Activated CD4-positive, alpha-beta T cell treated with anti-CD3 and anti-CD28 coated beads, Interleukin-2, amount 10 ng/mL, durations not matched to agents 24 days and 14 days (primary cell): Measurements from ENCODE around the gene PAX9. TPM values are rescaled to one million over a fixed set of nuclear protein-coding genes. Genes with fewer than 3 reads are reported as not detected.
A peak's percentile ranks its signal among the peaks of the same experiment; 100 is the strongest.

Experiments used
- DNase-seq: peaks from one replicate; pipeline ENCODE4 v3.0.0; 2022
- H3K27ac Mint-ChIP-seq: one replicate; pipeline ENCODE4 v1.8.0; 2022; ENCODE audit warnings: mild to moderate bottlenecking, mixed read lengths
- H3K27me3 Mint-ChIP-seq: one replicate; pipeline ENCODE4 v1.8.0; 2022; ENCODE audit warnings: mixed read lengths
- H3K36me3 Mint-ChIP-seq: one replicate; pipeline ENCODE4 v1.8.0; 2022; ENCODE audit warnings: low read depth, mild to moderate bottlenecking, mixed read lengths
- H3K4me1 Mint-ChIP-seq: one replicate; pipeline ENCODE4 v1.8.0; 2021; ENCODE audit warnings: mixed read lengths
- H3K4me3 Mint-ChIP-seq: one replicate; pipeline ENCODE4 v1.8.0; 2022; ENCODE audit warnings: mild to moderate bottlenecking, moderate library complexity, mixed read lengths
- H3K9me3 Mint-ChIP-seq: one replicate; pipeline ENCODE4 v1.8.0; 2021; ENCODE audit warnings: mixed read lengths
- intact Hi-C: fragments of 100-400 bp; cut with micrococcal nuclease; formaldehyde crosslinking; loops from one replicate; pipeline ENCODE4 v1.15.1; 2023
- total RNA-seq: library from RNA; stranded (reverse); gene quantifications from 2 replicates; pipeline ENCODE4 v1.2.3, GENCODE V29; 2022

The PAX9 gene
- total RNA-seq, 1 donor from 2014 or later: not detected

DNA sequence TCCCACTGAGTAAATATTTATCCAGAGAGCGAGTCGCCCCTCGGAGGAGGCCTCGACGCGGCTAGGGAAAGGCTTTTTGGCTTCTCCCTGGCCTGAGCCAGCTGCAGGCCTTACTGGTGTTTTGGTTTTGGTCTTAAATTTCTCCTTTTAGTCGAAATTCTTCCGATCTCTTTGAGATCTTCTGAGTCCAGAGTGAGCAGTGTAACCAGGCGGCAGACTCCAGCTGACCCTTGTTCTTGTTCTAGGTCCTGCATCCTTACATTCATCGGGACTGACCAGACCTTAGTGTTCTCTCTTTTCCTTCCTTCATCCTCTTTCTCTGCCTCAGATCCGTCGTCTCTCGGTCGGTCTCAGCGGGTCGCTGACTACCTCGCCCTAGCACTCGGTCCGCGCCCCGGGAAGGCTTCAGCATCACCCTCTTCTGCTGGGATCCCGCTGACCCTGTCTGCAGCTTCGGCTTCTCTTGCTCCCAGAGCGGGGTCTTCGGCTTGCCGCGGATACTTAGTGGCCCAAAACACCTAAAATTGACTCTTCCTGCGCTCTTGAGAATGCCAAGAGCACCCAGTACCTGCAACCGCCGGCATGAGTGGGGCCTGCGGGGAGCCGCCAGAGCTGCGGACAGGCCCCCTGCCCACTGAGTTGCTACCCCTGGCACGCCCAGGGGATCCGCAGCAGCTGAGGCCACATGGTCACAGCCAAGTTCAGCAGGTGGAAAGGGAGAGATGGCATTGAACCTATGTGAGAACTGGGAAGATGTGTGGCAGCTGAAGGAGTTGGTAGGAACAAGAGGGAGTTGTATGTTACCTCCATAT is 2.4 kb upstream of the PAX9 start:
- peaks cover 15% of the 10 kb centered on the region for H3K4me1 Mint-ChIP-seq
- H3K9me3 Mint-ChIP-seq: peaks cover 13% of the 10 kb centered on the region
- H3K4me3 Mint-ChIP-seq: no peak overlapping the region
- intact Hi-C loops: loop anchor here (5.0 kb wide), 2 partner anchors 152 to 1553 kb away; no protein-coding TSS in a partner anchor
- no peak for DNase-seq
- peaks cover 95% of the 10 kb centered on the region for H3K27me3 Mint-ChIP-seq
- peaks cover 8% of the 10 kb centered on the region for H3K36me3 Mint-ChIP-seq
- H3K27ac Mint-ChIP-seq: peak overlapping the region; percentile 51

DNA sequence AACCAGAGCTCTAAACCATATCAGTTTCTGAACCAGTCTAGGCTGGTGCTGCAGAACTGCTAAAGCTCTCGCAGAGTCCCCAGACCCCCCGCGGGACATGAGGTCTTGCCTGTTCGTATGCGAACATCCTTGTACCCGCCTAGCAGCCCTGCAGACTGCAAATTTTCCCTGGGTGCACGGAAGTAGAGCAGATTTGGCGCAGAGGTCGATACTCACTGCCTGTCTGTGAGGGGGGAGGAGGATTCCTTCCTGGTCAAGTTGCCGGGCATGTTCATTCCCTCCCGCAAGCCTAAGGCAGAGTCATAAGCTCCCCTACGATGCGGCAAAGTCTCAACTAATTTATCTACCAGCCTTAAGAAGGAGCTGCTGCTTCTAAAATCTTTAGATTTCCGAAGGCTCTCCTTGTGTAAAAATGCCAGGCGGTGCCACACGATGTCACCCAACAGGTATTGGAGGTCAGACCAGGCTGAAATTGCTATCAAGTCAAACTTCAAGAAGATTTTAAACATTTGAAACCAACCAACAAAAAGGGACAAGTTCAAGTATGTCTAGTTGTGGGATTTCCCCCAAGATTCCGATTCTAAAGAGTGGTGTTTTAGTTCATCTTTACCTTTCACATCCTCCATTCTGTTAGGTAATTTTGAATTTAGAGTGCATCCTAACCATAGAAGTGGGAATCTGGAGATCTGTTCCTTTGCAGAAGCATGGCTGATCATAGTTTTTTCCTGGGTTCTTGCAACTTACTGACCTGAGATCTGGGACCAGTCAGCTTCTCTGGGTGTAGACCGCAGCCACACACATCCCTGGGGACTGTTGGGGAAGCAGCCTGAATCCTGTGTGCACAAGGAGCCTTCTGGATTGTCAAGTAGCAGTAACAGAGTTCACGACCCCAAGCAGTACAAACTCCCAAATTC is 1.6 kb upstream of the PAX9 start:
- Mint-ChIP-seq H3K27me3 (peaks cover 95% of the 10 kb centered on the region), H3K4me3 (no peak overlapping the region), H3K4me1 (peaks cover 16% of the 10 kb centered on the region), H3K27ac (no peak overlapping the region), H3K36me3 (peaks cover 8% of the 10 kb centered on the region), H3K9me3 (peaks cover 14% of the 10 kb centered on the region)
- no peak for DNase-seq
- intact Hi-C loops: loop anchor here (1.0 to 5.0 kb wide), 3 partner anchors 79 to 1552 kb away; no protein-coding TSS in a partner anchor

DNA sequence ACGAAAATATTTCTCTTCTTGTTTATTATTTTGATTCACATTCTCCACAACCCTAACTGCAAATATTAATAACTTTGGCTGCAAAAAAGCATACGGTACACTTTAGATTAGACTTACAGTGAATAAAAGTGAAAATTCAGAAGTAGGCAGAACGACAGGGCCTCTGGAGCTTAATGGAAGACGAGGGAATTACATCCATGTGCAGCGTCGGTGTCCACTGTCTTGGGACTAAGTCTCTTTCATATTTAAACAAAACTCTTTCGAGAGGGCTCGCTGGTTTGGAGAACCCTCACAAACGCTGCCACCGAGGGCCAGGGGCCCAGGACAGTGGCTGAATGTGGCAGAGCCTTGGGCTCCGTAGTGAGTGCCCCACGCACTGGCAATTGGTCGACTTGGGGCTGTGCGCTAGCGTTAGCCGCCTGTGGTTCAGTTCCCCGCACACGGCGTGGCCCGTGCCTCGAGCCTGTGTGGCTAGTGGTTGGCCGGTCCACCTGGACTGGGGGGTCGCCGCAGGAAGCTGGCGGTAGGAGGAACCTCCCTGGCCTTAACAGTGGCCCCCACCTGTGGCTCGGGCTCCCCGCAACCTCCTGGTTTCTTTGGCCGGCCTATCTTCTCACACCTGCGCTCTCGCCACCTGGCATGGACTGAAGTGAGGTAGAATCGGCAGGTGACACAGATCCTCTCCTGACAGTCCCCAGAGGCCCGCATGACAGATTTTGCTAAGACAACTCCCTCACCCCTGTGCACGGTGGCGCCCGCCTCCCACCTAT is 739 bp upstream of the PAX9 start:
- H3K4me1 Mint-ChIP-seq: peaks cover 13% of the 10 kb centered on the region
- peaks cover 95% of the 10 kb centered on the region for H3K27me3 Mint-ChIP-seq
- no peak overlapping the region for H3K27ac Mint-ChIP-seq
- H3K36me3 Mint-ChIP-seq: peaks cover 8% of the 10 kb centered on the region
- intact Hi-C loops: loop anchor here (1.0 kb wide), 1 partner anchor 80 kb away; no protein-coding TSS in a partner anchor
- peak; percentile 55 for DNase-seq
- H3K4me3 Mint-ChIP-seq: no peak overlapping the region
- peaks cover 10% of the 10 kb centered on the region for H3K9me3 Mint-ChIP-seq

DNA sequence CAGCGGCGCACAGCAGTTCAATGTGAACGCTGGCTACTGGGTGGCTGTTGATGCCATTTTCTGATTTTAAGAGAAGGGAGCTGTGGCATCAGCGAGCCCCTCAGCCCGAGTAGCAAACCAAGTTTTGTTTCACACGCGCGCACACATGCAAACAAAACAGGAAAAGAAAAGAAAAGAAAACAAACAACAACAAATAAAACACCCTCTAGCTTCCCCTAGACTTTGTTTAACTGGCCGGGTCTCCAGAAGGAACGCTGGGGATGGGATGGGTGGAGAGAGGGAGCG is 540 bp downstream of the PAX9 start:
- intact Hi-C loops: loop anchor here (2.0 kb wide), 1 partner anchor 931 kb away; no protein-coding TSS in a partner anchor
- Mint-ChIP-seq H3K9me3 (peaks cover 10% of the 10 kb centered on the region), H3K27ac (peak overlapping the region; percentile 65), H3K27me3 (peaks cover 86% of the 10 kb centered on the region), H3K36me3 (peaks cover 6% of the 10 kb centered on the region), H3K4me3 (peak overlapping the region; percentile 15), H3K4me1 (peaks cover 9% of the 10 kb centered on the region)
- DNase-seq: no peak

DNA sequence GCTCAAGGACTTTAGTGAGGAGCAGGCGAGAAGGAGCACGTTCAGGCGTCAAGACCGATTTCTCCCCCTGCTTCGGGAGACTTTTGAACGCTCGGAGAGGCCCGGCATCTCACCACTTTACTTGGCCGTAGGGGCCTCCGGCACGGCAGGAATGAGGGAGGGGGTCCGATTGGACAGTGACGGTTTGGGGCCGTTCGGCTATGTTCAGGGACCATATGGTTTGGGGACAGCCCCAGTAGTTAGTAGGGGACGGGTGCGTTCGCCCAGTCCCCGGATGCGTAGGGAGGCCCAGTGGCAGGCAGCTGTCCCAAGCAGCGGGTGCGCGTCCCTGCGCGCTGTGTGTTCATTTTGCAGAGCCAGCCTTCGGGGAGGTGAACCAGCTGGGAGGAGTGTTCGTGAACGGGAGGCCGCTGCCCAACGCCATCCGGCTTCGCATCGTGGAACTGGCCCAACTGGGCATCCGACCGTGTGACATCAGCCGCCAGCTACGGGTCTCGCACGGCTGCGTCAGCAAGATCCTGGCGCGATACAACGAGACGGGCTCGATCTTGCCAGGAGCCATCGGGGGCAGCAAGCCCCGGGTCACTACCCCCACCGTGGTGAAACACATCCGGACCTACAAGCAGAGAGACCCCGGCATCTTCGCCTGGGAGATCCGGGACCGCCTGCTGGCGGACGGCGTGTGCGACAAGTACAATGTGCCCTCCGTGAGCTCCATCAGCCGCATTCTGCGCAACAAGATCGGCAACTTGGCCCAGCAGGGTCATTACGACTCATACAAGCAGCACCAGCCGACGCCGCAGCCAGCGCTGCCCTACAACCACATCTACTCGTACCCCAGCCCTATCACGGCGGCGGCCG is 1.1 kb downstream of the PAX9 start:
- Mint-ChIP-seq H3K36me3 (peaks cover 6% of the 10 kb centered on the region), H3K4me3 (no peak overlapping the region), H3K4me1 (peaks cover 9% of the 10 kb centered on the region), H3K27ac (peak overlapping the region; percentile 65), H3K9me3 (peaks cover 13% of the 10 kb centered on the region), H3K27me3 (peaks cover 86% of the 10 kb centered on the region)
- intact Hi-C loops: loop anchor here (2.0 kb wide), 1 partner anchor 930 kb away; no protein-coding TSS in a partner anchor
- DNase-seq: no peak

DNA sequence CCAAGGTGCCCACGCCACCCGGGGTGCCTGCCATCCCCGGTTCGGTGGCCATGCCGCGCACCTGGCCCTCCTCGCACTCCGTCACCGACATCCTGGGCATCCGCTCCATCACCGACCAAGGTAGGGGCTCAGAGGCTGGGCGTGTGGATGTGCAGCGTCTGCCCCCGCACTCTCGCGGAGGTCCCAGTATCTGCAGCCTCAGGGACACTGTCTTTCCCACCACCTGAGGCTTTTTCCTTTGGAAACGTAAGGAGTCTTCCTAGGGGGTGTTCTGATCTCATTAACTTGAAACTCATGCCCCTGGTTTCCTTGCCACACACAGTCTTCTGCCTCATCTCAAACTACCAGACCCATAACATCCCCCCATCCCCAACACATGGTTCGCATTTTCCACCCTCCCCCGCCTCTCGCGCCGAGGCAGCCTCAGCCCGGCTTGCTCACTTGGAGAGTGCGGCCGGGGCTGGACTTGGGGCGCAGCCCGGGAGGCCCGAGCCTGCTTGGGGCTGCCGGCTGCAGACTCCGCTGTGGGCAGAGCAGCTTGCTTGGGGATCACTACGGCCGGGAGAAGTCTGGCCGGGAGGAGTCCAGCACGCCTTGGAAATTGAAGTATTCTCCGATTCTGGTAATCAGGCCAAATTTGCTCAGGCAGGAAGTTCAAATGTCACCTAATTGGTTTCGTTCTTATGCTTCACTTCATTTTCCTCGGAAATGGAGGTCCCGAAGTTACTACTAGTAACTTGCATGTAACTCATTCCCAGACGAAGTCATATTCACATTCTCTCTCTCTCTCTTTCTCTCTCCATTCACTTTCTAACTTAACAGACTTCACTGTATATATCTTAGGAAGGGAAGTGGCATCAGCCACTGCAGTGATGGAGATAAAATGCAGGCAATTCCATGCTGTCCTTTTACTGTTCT is 2.0 kb downstream of the PAX9 start:
- Mint-ChIP-seq H3K4me1 (peaks cover 9% of the 10 kb centered on the region), H3K36me3 (peaks cover 6% of the 10 kb centered on the region), H3K27me3 (peaks cover 83% of the 10 kb centered on the region), H3K4me3 (no peak overlapping the region), H3K27ac (peak overlapping the region; percentile 69), H3K9me3 (peaks cover 13% of the 10 kb centered on the region)
- intact Hi-C loops: loop anchor here (2.0 kb wide), 1 partner anchor 929 kb away; no protein-coding TSS in a partner anchor
- DNase-seq: no peak

DNA sequence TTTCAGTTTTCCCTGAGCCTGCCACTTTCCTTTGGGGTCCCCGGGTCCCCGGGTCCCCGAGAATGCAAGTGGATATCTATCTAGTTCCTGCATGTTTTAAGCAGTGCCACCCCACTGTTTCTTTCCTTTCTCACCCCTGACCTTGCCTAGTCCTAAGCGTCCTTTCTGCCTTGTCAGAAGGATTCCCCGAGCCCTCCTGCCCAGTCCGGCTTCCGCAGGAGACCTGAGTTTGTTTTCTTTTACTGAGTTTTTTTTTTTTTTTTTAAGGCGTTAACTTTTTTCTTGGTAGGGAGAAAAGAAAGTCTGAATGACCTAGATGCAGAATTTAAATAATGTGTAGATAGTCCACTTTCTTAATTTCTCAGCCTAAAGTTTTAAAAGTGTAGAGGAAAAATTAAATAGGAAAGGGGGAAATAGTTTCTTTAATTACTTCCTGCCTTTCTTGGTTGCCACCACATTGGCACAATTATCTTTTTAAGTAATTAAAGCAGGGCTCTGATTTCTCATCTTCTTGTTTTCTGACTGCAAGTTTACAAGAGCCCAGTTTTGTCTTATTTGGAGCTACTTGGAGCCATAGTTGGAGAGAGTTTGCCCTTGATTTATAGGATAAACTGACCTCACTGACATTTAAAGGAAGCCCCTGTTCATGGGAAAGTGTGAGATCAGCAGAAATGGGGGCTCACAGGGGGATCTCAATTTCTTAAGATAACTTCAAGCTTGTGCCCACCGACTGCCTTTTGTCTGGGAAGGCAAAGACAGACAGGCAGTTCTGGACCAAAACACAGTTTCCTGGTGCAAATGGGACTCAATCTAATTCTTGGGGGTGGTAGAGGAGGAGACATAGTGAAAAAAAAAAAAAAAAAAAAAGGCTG is 2.9 kb downstream of the PAX9 start:
- no peak for DNase-seq
- Mint-ChIP-seq H3K27me3 (peaks cover 75% of the 10 kb centered on the region), H3K36me3 (peaks cover 4% of the 10 kb centered on the region), H3K27ac (peak overlapping the region; percentile 37), H3K4me1 (peaks cover 9% of the 10 kb centered on the region), H3K9me3 (peaks cover 13% of the 10 kb centered on the region), H3K4me3 (peak overlapping the region; percentile 30)
- intact Hi-C loops: no loop called here

DNA sequence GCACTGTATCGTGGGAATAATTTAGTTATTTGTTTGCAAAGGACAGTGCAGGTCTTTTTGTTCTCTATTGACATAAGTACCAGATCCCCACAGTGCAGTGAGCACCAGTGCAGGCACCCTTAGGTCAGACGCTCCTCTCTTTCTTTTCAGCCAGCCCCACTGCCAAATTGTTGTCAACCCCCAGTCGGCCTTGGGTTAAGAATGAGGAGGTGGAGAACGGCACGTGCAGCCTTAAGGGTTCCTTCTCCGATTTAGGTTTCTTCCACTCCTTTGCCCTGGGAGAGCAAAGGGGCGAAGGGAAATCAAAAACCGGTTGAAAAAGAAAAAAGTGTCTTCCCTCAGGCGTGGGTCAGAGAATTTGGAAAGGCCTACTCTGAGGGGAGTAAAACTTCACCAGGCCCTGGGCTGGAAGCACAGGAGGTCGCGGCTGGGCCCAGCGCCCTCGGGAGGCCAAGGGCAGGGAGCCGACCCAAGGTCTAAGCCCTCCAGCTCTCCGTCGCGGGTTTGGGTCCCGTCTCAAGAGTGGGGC is 4.3 kb downstream of the PAX9 start:
- H3K4me3 Mint-ChIP-seq: no peak overlapping the region
- peaks cover 4% of the 10 kb centered on the region for H3K36me3 Mint-ChIP-seq
- no peak overlapping the region for H3K27ac Mint-ChIP-seq
- peaks cover 61% of the 10 kb centered on the region for H3K27me3 Mint-ChIP-seq
- no peak for DNase-seq
- H3K4me1 Mint-ChIP-seq: peaks cover 9% of the 10 kb centered on the region
- intact Hi-C loops: no loop called here
- peaks cover 13% of the 10 kb centered on the region for H3K9me3 Mint-ChIP-seq

DNA sequence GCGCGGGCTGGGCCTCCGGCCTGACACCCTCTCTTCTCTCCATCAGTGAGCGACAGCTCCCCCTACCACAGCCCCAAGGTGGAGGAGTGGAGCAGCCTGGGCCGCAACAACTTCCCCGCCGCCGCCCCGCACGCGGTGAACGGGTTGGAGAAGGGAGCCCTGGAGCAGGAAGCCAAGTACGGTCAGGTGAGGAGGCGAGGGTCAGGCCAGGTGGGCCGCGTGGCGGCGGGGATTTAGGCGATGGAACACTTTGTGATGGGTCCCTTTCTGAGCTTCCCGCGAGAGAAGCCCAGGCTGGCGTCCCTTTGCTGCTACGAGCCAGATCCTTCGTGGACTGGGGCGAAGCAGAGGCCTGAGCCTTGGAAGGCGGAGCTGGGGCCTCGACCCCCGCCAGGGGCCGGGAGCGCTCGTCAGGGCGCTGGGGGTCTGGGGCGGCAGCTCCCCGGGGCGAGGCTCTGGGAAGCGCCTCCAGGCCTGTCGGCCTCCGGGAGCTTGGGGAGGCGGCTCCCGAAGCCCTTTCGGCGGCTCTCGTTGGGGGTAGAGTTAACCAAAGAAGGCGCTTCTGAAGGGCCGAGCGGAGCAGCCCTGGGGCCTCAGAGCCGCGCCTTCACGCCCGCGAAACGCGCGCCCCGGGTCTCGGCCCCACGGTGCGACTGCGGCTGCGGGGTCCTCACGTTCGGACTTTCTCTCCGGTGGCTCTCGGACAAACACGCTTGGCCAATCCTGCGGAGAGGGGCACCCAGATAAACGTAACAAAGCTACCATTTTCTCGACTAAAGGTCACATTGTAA is 5.0 kb downstream of the PAX9 start:
- H3K27ac Mint-ChIP-seq: no peak overlapping the region
- peaks cover 8% of the 10 kb centered on the region for H3K9me3 Mint-ChIP-seq
- intact Hi-C loops: no loop called here
- H3K4me1 Mint-ChIP-seq: peaks cover 9% of the 10 kb centered on the region
- H3K27me3 Mint-ChIP-seq: peaks cover 54% of the 10 kb centered on the region
- peaks cover 2% of the 10 kb centered on the region for H3K36me3 Mint-ChIP-seq
- DNase-seq: no peak
- no peak overlapping the region for H3K4me3 Mint-ChIP-seq

DNA sequence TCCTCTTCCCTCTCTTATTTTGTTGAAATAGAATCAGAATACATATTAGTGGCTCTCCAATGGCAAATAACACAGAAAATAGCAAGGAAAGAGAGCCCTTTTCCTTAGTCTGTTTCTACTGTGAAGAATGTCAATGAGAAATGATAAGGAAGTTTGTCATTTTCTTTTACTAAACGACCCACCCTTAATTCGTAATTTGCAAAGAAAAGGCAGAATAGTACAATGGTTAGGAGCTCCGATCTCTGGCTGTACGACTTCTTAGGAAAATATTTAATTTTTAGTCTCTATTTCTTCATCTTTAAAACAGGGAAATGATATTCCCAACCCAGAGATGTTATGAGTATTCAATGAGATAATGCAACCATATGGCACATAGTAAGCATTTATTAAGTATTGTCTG is 6.0 kb downstream of the PAX9 start:
- intact Hi-C loops: no loop called here
- DNase-seq: no peak
- Mint-ChIP-seq H3K27ac (no peak overlapping the region), H3K9me3 (peaks cover 8% of the 10 kb centered on the region), H3K4me3 (no peak overlapping the region), H3K4me1 (peaks cover 9% of the 10 kb centered on the region), H3K36me3 (peaks cover 2% of the 10 kb centered on the region), H3K27me3 (peaks cover 44% of the 10 kb centered on the region)

DNA sequence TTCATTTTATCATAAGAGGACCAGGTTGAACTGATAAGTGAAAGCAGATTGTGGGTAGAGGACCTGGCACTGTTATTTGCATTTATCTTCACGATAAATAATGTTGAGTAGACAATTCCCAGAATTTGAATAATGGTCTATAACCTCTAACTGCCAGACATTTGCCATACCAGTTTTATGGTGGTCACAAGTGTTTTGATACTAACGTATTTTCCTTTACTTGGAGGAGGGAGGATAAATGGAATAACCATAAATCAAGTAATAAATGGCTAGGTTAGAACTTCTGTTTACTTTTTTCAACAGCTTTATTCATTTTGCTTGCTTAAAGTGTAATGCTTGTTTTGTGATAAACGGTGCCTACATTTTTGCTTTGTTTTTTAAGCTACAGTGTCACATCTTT is 9.5 kb downstream of the PAX9 start:
- H3K9me3 Mint-ChIP-seq: peaks cover 4% of the 10 kb centered on the region
- H3K4me3 Mint-ChIP-seq: no peak overlapping the region
- intact Hi-C loops: no loop called here
- no peak overlapping the region for H3K27ac Mint-ChIP-seq
- no peak for DNase-seq
- no peaks in the 10 kb centered on the region for H3K4me1 Mint-ChIP-seq
- peaks cover 12% of the 10 kb centered on the region for H3K27me3 Mint-ChIP-seq
- H3K36me3 Mint-ChIP-seq: no peaks in the 10 kb centered on the region
